Choroid plexus epithelial cell (primary cell): ENCODE results near the gene CSF2RB.

Source experiments
- DNase-seq: peaks from one replicate; pipeline ENCODE4 v3.0.0-alpha.2; 2010; ENCODE audit warnings: low read depth
- H3K4me3 ChIP-seq: 2 replicates; pipeline ENCODE4 v1.5.1; 2011; ENCODE audit warnings: low read depth, mild to moderate bottlenecking, control low read depth, low read length, moderate library complexity
- TF ChIP-seq, protein P1 (sequence below): conservative IDR thresholded peaks from 2 replicates; pipeline ENCODE4 v1.5.1; 2011; ENCODE audit warnings: low read depth, mild to moderate bottlenecking, control low read depth, inconsistent platforms, low read length, moderate library complexity

Gene CSF2RB

GRCh38 chr22:36966851-36967540 lies 53.6 kb downstream of the CSF2RB start:
- TF ChIP-seq, protein P1, sequence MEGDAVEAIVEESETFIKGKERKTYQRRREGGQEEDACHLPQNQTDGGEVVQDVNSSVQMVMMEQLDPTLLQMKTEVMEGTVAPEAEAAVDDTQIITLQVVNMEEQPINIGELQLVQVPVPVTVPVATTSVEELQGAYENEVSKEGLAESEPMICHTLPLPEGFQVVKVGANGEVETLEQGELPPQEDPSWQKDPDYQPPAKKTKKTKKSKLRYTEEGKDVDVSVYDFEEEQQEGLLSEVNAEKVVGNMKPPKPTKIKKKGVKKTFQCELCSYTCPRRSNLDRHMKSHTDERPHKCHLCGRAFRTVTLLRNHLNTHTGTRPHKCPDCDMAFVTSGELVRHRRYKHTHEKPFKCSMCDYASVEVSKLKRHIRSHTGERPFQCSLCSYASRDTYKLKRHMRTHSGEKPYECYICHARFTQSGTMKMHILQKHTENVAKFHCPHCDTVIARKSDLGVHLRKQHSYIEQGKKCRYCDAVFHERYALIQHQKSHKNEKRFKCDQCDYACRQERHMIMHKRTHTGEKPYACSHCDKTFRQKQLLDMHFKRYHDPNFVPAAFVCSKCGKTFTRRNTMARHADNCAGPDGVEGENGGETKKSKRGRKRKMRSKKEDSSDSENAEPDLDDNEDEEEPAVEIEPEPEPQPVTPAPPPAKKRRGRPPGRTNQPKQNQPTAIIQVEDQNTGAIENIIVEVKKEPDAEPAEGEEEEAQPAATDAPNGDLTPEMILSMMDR, result no peak
- DNase-seq, result no peak
- H3K4me3 ChIP-seq, result no peak overlapping the region

DNA sequence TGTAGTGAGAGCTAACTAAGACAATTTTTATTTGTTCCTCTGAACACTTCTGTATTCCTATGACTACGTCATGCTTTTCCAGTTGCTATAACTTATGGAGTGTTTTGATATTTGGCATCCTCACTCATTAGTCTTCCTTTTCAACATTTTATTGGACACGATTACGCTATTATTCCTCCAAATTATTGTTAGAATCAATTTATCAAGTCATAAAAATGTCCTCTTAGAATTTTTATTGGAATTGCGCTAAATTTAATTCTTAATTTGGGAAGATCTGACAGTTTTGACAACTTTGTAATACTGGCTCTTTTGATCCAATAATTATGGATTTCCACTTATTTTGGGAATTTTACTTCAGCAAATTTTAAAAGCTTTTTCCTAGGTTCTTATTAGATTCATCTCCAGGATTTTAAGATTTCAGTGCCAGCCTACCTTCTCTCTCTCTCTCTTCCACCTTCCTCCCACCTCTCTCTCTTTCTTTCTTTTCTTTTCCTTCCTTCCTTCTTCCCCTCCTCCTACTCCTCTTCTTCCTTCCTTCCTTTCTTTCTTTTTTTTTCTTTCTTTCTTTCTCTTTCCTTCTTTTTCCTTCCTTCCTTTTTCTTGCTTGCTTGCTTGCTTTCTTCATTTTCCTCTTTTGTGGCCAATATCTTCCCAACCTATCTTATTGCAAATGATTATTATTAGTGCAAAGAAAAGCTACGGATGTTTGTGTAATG lies 55.0 kb downstream of the CSF2RB start:
- no peak overlapping the region for H3K4me3 ChIP-seq
- DNase-seq, result no peak
- TF ChIP-seq, protein P1, result no peak

DNA sequence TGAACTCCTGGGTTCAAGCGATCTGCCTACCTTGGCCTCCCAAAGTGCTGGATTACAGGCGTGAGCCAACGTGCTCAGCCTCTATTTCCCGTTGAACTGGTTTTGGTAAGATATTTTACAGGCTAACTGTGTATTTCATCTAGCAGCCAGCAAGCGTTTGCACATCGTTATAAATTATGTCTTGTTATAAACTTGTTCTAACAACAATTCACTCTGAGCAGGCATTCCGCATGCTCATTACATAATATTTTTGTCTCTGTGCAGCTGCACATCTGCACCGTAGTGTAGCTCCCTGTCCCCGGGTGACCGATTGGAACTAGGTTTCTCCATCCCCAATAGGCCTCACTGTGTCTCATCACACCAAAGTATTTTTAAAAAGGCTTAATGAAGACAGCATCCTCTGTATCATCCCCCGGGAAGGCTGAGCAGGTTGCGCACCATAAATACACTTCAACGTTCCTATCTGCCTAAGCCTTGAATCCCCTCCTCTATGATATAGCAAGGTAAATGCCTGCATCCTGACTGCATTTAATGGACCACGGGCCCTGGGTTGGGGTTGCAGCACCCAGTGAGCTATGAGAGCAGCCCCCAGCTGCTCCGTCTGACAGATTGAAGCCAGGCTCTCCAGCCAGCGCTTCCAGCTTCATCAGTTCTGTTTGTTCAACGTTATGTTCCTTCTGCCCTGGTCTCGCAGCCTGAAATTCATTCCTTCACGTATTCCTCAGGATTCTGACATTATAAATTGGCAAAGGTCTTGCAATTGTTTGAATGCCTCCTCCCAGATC lies 58.1 kb downstream of the CSF2RB start:
- H3K4me3 ChIP-seq, result no peak overlapping the region
- no peak for DNase-seq
- TF ChIP-seq, protein P1, result no peak

GRCh38 chr22:36976606-36977005 lies 63.2 kb downstream of the CSF2RB start:
- TF ChIP-seq, protein P1, result no peak
- DNase-seq, result no peak

GRCh38 chr22:36977401-36977861 lies 64.0 kb downstream of the CSF2RB start:
- TF ChIP-seq, protein P1, result peak; percentile 63
- peak overlapping the region; percentile 54 for H3K4me3 ChIP-seq
- DNase-seq, result peak; percentile 57

More at GRCh38 chr22:36976606-36977005, 63.2 kb downstream of the CSF2RB start:
- H3K4me3 ChIP-seq, result no peak overlapping the region

GRCh38 chr22:36977947-36978660 lies 64.7 kb downstream of the CSF2RB start:
- H3K4me3 ChIP-seq, result peak overlapping the region; percentile 54
- peak; percentile 87 for DNase-seq
- TF ChIP-seq, protein P1, result peak; percentile 90
